ENCODE measurements around the gene TGFBR1.

Gene TGFBR1

DNA sequence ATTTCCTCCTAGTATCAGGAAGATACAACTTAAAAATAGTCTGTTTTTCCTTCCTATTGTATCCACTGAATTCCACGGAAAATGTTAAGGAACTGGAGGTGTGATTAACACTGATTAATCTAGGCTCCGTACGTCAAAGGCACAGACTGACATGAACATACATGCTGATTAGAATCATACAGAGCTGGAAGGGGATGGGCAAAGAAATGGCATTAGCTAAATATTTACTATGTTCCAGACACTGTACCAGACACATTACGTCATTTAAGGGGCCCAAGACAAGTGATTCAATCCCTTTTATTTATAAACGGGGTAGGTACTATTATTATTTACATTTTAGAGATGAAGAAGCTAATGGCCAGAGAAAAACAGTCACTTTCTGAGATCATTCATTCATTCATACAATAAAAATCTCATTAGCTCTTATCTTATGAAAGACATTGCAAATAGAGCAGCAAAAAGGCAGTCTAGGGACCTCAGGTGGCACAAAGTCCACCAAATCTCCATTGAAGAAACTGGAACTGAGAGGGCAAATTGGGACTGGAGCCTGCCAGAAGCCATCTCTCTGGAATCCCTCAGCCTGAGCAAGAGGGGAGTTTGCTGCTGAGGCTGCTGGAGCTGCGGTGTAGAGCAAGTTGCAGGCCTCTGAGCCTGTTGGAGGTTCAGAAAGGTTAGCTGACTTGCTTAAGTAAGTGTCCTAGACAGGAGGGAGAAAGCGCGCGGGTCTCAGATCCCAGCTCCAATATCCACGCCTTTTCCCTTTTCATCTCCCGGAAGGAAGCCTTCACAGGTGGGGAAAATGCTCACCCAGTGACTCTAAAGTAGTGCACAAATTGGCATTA, 1.6 kb upstream of the TGFBR1 start (continued):
- TF ChIP-seq ZNF776 (tag by site-specific recombination; IDR thresholded peaks at IDR 0.05; ENCODE audit: borderline replicate concordance): no peak
- no peak for TF ChIP-seq ZNF335 (tag by site-specific recombination; conservative IDR thresholded peaks at IDR 0.05)
- TF ChIP-seq ZSCAN23 (tag by site-specific recombination; IDR thresholded peaks at IDR 0.05): no peak
- TF ChIP-seq ZNF791 (tag by site-specific recombination; IDR thresholded peaks at IDR 0.05): no peak
- TF ChIP-seq ZNF549 (tag by site-specific recombination; IDR thresholded peaks at IDR 0.05): no peak
- no peak for TF ChIP-seq ZNF223 (tag by site-specific recombination; IDR thresholded peaks at IDR 0.05)
- no peak for TF ChIP-seq GLIS2 (tag by site-specific recombination; IDR thresholded peaks at IDR 0.05)

DNA sequence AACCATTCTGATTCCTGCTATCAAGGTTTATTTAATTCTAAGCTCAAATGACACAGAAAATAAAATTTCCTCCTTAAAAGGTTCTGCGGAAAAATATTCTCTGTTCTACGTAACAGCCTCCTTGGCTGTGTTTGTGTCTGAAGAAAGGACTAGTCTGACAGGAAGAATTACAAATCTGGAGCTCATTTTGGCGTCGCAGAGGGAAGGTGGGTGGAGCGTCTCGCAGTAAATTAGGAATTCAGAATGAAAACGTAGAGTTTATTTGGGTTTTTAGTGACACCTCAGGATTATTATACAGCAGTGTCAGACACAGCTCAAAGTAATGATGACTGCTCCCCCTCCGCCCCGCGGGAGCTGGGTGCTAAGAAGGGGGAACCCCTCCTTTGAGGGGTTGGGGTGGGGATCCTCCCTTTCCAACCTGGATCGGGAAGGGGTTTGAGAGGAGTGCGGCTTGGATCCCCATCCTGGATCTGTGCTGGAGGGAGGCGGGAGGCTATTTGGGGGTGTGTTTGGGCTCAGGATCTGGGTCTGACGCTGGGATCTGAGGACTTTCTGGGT, 933 bp upstream of the TGFBR1 start:
- H3K27ac ChIP-seq (ENCODE audit: extremely low read depth, low read depth, low read length): no peak overlapping the region
- POLR2A ChIA-PET: interaction anchor here (0.7 to 1.9 kb wide), 2 partner anchors 10 to 30 kb away, joined by 3 to 4 read pairs; no protein-coding TSS in a partner anchor
- TF ChIP-seq ZNF341 (tag by site-specific recombination; IDR thresholded peaks at IDR 0.05; ENCODE audit: low read depth): no peak
- TF ChIP-seq IKZF3 (tag by site-specific recombination; IDR thresholded peaks at IDR 0.05): no peak
- no peak for TF ChIP-seq ZNF624 (tag by site-specific recombination; IDR thresholded peaks at IDR 0.05)
- TF ChIP-seq SETDB1 (IDR thresholded peaks at IDR 0.05; ENCODE audit: insufficient read length, low read length): no peak
- no peak for TF ChIP-seq GLI4 (tag by site-specific recombination; IDR thresholded peaks at IDR 0.05)
- no peak for TF ChIP-seq ZNF510 (tag by site-specific recombination; IDR thresholded peaks at IDR 0.05; ENCODE audit: insufficient replicate concordance)
- no peak for TF ChIP-seq ZNF785 (tag by site-specific recombination; IDR thresholded peaks at IDR 0.05)
- TF ChIP-seq ZXDB (tag by site-specific recombination; IDR thresholded peaks at IDR 0.05): no peak
- no peak for TF ChIP-seq KLF8 (tag by site-specific recombination; IDR thresholded peaks at IDR 0.05)
- TF ChIP-seq, protein P1, sequence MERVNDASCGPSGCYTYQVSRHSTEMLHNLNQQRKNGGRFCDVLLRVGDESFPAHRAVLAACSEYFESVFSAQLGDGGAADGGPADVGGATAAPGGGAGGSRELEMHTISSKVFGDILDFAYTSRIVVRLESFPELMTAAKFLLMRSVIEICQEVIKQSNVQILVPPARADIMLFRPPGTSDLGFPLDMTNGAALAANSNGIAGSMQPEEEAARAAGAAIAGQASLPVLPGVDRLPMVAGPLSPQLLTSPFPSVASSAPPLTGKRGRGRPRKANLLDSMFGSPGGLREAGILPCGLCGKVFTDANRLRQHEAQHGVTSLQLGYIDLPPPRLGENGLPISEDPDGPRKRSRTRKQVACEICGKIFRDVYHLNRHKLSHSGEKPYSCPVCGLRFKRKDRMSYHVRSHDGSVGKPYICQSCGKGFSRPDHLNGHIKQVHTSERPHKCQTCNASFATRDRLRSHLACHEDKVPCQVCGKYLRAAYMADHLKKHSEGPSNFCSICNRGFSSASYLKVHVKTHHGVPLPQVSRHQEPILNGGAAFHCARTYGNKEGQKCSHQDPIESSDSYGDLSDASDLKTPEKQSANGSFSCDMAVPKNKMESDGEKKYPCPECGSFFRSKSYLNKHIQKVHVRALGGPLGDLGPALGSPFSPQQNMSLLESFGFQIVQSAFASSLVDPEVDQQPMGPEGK (tag by site-specific recombination; IDR thresholded peaks at IDR 0.05): no peak
- no peak for TF ChIP-seq ZNF274 (IDR thresholded peaks at IDR 0.05; ENCODE audit: low read length)
- no peak for TF ChIP-seq ZNF274 (tag by site-specific recombination; IDR thresholded peaks at IDR 0.05; ENCODE audit: borderline replicate concordance)
- TF ChIP-seq, protein P2, sequence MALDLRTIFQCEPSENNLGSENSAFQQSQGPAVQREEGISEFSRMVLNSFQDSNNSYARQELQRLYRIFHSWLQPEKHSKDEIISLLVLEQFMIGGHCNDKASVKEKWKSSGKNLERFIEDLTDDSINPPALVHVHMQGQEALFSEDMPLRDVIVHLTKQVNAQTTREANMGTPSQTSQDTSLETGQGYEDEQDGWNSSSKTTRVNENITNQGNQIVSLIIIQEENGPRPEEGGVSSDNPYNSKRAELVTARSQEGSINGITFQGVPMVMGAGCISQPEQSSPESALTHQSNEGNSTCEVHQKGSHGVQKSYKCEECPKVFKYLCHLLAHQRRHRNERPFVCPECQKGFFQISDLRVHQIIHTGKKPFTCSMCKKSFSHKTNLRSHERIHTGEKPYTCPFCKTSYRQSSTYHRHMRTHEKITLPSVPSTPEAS (tag by site-specific recombination; IDR thresholded peaks at IDR 0.05): no peak

More for the DNA sequence above, 933 bp upstream of the TGFBR1 start:
- H3K4me3 ChIP-seq (ENCODE audit: low read depth, low read length): no peak overlapping the region; the same call in 1 of the 2 replicates
- no peaks in the 10 kb centered on the region for H3K36me3 ChIP-seq (ENCODE audit: control insufficient read depth in 2 of 2, insufficient read depth in 1 of 2, low read length in 2 of 2)
- CTCF ChIA-PET: interaction anchor here (0.6 to 2.1 kb wide), 11 partner anchors 9 to 256 kb away, joined by 3 to 9 read pairs (median 3); no protein-coding TSS in a partner anchor
- no peaks in the 10 kb centered on the region for H3K4me1 ChIP-seq (ENCODE audit: control insufficient read depth, insufficient read depth, low read length)
- H3K9me3 ChIP-seq (ENCODE audit: control insufficient read depth, insufficient read depth, low read depth, low read length): no peaks in the 10 kb centered on the region

Data from HEK293 (cell line).